ENCODE results near the gene COL6A1.

GRCh38 chr21:45938453-45938755 is 43.2 kb upstream of the COL6A1 start:
- TF ChIP-seq POLR2A (IDR thresholded peaks at IDR 0.05; ENCODE audit: low read depth, low read length) (no peak), POLR2AphosphoS5 (IDR thresholded peaks at IDR 0.05; ENCODE audit: low read depth, low read length) (no peak)
